Ishikawa (cell line): ENCODE measurements around the gene TAGLN3.

Source experiments
- CEBPB ChIP-seq: IDR thresholded peaks from 2 replicates; pipeline ENCODE4 v1.6.1; 2012
- CREB1 ChIP-seq: IDR thresholded peaks from 2 replicates; pipeline ENCODE4 v1.6.1; 2012; ENCODE audit warnings: low read depth
- EGR1 ChIP-seq: IDR thresholded peaks from 2 replicates; pipeline ENCODE4 v1.6.1; 2012
- EP300 ChIP-seq: IDR thresholded peaks from 2 replicates; pipeline ENCODE4 v1.6.1; 2012; ENCODE audit warnings: borderline replicate concordance
- FOXM1 ChIP-seq: IDR thresholded peaks from 2 replicates; pipeline ENCODE4 v1.6.1; 2012; ENCODE audit warnings: low read depth, borderline replicate concordance
- NFIC ChIP-seq: IDR thresholded peaks from 2 replicates; pipeline ENCODE4 v1.6.1; 2012
- RAD21 ChIP-seq: IDR thresholded peaks from 2 replicates; pipeline ENCODE4 v1.6.1; 2012; ENCODE audit warnings: low read depth
- TAF1 ChIP-seq: IDR thresholded peaks from 2 replicates; pipeline ENCODE4 v1.6.1; 2012; ENCODE audit warnings: low read depth, mild to moderate bottlenecking
- TCF12 ChIP-seq: IDR thresholded peaks from 2 replicates; pipeline ENCODE4 v1.6.1; 2012; ENCODE audit warnings: low read depth
- TEAD4 ChIP-seq: IDR thresholded peaks from 2 replicates; pipeline ENCODE4 v1.6.1; 2012
- YY1 ChIP-seq: IDR thresholded peaks from 2 replicates; pipeline ENCODE4 v1.6.1; 2012; ENCODE audit warnings: low read depth
- ZBTB7A ChIP-seq: IDR thresholded peaks from 2 replicates; pipeline ENCODE4 v1.6.1; 2012; ENCODE audit warnings: low read depth
- TF ChIP-seq, protein P1 (sequence below): IDR thresholded peaks from 2 replicates; pipeline ENCODE4 v1.6.1; 2012
- TF ChIP-seq, protein P2 (sequence below): IDR thresholded peaks from 2 replicates; pipeline ENCODE4 v1.6.1; 2012
- TF ChIP-seq, protein P3 (sequence below): IDR thresholded peaks from 2 replicates; pipeline ENCODE4 v1.6.1; 2012; ENCODE audit warnings: low read depth, mild to moderate bottlenecking

Gene TAGLN3

DNA sequence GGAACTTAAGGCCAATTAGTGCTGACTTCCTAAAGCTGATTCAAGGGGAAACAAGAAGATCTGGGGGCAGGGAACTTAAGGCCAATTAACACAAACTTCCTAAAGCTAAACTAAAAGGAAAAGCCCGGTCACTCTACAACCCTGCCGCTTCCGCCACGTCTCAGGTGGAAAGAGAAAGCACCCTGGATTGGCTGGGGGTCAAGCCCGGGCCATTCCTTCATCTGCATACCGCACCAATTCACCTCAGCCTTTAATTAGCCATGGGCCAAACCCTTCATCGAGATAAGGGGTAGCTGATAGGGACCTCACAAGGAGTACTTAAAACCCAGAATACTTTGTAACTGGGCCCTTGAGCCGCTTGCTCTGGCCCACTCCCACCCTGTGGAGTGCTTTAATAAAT is 50.2 kb downstream of the TAGLN3 start:
- TF ChIP-seq, protein P1, sequence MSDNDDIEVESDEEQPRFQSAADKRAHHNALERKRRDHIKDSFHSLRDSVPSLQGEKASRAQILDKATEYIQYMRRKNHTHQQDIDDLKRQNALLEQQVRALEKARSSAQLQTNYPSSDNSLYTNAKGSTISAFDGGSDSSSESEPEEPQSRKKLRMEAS = no peak
- no peak for TF ChIP-seq CREB1
- TF ChIP-seq EGR1 = no peak
- no peak for TF ChIP-seq CEBPB
- TF ChIP-seq ZBTB7A = no peak
- TF ChIP-seq TAF1 = no peak
- TF ChIP-seq RAD21 = no peak
- TF ChIP-seq, protein P2, sequence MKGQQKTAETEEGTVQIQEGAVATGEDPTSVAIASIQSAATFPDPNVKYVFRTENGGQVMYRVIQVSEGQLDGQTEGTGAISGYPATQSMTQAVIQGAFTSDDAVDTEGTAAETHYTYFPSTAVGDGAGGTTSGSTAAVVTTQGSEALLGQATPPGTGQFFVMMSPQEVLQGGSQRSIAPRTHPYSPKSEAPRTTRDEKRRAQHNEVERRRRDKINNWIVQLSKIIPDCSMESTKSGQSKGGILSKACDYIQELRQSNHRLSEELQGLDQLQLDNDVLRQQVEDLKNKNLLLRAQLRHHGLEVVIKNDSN = no peak
- TF ChIP-seq YY1 = no peak

DNA sequence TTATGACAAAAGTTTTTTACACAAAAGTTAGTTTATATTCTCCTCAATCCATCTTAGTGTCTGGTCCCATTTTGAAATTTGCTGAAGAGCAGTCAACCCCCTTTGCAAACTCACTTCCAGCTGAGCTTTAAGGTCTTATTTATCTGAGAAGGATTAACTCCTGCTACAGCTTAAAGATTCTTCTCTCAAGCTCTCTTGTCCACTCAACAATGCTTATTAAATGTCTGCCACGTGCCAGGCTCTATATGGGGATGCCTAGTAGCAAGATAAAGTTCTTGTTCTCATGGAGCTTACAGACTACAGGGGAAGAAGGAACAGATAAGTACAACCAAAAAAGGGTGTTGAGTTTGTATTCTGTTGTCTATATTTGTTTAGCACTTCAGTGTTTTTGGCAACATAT is 54.5 kb downstream of the TAGLN3 start:
- TF ChIP-seq ZBTB7A (no peak), TCF12 (no peak), YY1 (no peak), CEBPB (no peak), RAD21 (no peak), EP300 (no peak), NFIC (no peak), EGR1 (no peak), CREB1 (no peak), FOXM1 (no peak), TEAD4 (no peak), TAF1 (no peak)
- TF ChIP-seq, protein P1 = no peak
- TF ChIP-seq, protein P2 = no peak
- TF ChIP-seq, protein P3, sequence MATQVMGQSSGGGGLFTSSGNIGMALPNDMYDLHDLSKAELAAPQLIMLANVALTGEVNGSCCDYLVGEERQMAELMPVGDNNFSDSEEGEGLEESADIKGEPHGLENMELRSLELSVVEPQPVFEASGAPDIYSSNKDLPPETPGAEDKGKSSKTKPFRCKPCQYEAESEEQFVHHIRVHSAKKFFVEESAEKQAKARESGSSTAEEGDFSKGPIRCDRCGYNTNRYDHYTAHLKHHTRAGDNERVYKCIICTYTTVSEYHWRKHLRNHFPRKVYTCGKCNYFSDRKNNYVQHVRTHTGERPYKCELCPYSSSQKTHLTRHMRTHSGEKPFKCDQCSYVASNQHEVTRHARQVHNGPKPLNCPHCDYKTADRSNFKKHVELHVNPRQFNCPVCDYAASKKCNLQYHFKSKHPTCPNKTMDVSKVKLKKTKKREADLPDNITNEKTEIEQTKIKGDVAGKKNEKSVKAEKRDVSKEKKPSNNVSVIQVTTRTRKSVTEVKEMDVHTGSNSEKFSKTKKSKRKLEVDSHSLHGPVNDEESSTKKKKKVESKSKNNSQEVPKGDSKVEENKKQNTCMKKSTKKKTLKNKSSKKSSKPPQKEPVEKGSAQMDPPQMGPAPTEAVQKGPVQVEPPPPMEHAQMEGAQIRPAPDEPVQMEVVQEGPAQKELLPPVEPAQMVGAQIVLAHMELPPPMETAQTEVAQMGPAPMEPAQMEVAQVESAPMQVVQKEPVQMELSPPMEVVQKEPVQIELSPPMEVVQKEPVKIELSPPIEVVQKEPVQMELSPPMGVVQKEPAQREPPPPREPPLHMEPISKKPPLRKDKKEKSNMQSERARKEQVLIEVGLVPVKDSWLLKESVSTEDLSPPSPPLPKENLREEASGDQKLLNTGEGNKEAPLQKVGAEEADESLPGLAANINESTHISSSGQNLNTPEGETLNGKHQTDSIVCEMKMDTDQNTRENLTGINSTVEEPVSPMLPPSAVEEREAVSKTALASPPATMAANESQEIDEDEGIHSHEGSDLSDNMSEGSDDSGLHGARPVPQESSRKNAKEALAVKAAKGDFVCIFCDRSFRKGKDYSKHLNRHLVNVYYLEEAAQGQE = no peak

DNA sequence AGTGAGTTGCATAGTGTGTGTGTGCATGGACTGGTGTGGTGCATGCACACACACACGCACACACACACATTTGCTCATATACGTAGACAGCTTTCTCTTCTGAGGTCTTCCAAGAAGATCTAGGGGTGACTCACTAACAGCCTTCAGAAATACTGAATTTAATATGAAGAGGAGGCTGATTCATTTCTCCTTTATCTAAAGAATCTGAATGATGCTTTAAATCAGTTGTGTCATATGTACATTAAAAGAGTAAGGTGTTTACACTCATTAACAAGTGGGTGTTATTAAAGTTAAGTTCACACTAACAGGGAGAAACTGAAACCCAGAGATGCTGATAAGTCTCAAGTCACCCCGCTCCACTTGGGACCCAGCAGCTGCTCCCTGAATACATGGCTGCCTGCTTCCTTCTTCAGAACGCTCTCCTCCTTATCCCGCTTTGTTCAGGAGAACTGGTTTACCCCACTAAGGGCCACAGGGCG is 57.8 kb downstream of the TAGLN3 start:
- no peak for TF ChIP-seq EP300
- no peak for TF ChIP-seq YY1
- TF ChIP-seq, protein P1 = no peak
- TF ChIP-seq CEBPB = no peak

DNA sequence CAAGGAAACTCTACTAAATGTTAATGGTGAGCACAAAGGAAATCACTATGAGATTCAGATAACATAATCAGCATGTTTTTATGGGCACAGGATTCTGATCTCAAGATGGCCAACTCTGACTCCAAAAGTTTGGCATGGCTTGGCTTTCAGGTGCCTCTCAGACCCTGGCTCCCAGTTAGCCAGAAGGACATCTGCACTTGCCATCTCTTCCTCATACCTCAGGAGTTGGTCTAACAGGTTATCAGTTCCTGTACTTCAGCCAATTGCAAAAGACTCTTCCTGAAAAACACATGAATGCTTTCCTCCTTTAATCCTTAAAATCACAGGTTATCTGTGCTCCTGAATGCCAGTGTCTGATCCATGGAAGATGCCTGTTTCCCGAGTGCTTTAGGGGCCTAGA is 60.8 kb downstream of the TAGLN3 start:
- TF ChIP-seq CREB1 (no peak), NFIC (no peak), ZBTB7A (no peak), TAF1 (no peak), FOXM1 (no peak), YY1 (no peak), EP300 (no peak), TCF12 (no peak), EGR1 (no peak)
- TF ChIP-seq, protein P1 = no peak

DNA sequence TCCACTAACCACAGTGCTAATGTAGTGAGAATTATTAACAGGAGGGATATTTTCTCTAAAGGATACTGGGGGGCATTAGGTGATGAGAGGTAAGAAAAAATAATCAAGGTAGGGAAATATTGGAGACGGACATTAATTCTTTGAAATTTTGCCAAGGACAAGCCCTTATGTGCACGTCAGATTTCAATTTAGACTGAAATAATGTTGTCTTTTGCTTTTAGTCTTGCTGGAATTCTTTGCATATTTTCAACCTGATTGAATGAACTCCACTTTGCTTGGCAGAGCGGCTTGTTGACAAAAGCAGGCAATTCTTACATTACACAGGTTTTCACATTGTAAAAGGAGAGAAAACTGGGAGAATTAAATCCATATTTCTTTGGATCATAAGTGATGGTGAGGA is 62.4 kb downstream of the TAGLN3 start:
- TF ChIP-seq, protein P3 = 0 out of 2 replicates have a peak, but pooled peaks have one; percentile 3
- peak; percentile 81 for TF ChIP-seq TEAD4
- TF ChIP-seq ZBTB7A = no peak
